ENCODE measurements around the gene WDR93.

Gene WDR93

DNA sequence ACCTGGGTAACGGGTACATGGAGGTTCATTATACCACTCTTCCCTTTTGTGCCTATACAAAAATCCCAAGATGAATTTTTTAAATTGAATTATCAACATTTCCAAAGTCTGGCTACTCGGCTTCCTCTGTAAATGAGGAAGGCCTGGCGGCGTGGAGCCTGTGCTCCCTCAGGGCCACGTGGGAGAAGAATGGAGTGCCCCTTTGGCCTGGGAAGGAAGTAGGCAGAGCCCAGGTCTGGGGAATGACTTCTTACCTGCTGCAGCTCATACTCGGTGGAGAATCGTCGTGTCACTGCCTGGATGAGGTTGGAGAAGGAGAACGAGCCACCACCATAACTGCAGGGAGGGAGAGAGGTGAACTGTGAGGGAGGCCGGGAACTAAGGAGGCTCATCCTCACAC lies 99.6 kb downstream of the WDR93 start:
- H3K4me3 ChIP-seq (ENCODE audit: control insufficient read depth, low read depth, low read length), result no peak overlapping the region
- TF ChIP-seq, protein P1, sequence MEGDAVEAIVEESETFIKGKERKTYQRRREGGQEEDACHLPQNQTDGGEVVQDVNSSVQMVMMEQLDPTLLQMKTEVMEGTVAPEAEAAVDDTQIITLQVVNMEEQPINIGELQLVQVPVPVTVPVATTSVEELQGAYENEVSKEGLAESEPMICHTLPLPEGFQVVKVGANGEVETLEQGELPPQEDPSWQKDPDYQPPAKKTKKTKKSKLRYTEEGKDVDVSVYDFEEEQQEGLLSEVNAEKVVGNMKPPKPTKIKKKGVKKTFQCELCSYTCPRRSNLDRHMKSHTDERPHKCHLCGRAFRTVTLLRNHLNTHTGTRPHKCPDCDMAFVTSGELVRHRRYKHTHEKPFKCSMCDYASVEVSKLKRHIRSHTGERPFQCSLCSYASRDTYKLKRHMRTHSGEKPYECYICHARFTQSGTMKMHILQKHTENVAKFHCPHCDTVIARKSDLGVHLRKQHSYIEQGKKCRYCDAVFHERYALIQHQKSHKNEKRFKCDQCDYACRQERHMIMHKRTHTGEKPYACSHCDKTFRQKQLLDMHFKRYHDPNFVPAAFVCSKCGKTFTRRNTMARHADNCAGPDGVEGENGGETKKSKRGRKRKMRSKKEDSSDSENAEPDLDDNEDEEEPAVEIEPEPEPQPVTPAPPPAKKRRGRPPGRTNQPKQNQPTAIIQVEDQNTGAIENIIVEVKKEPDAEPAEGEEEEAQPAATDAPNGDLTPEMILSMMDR (conservative IDR thresholded peaks at IDR 0.05; ENCODE audit: control insufficient read depth, insufficient read depth, low read depth, low read length), result no peak
- DNase-seq (ENCODE audit: low read depth), result no peak

DNA sequence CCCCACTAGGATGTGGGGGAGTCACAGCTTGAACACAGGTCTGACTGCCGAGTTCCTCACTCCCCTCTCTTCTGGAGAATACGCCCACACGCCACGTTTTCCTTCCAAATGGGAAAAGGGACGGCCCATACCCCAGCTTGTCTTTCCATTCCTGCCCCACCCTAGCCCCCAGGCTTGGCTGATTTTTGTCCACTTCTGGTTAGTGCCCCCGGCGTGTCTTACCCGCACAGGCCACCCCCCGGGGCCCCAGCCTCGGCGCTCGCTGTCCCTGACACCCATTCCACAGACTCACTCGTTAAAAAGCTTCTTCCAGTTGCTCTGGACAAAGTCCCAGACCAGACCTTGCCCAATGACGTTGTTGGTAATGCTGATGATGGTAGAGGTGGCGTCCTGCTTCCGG lies 100.0 kb downstream of the WDR93 start:
- no peak for DNase-seq (ENCODE audit: low read depth)
- no peak overlapping the region for H3K4me3 ChIP-seq (ENCODE audit: control insufficient read depth, low read depth, low read length)
- TF ChIP-seq, protein P1 (conservative IDR thresholded peaks at IDR 0.05; ENCODE audit: control insufficient read depth, insufficient read depth, low read depth, low read length), result no peak

DNA sequence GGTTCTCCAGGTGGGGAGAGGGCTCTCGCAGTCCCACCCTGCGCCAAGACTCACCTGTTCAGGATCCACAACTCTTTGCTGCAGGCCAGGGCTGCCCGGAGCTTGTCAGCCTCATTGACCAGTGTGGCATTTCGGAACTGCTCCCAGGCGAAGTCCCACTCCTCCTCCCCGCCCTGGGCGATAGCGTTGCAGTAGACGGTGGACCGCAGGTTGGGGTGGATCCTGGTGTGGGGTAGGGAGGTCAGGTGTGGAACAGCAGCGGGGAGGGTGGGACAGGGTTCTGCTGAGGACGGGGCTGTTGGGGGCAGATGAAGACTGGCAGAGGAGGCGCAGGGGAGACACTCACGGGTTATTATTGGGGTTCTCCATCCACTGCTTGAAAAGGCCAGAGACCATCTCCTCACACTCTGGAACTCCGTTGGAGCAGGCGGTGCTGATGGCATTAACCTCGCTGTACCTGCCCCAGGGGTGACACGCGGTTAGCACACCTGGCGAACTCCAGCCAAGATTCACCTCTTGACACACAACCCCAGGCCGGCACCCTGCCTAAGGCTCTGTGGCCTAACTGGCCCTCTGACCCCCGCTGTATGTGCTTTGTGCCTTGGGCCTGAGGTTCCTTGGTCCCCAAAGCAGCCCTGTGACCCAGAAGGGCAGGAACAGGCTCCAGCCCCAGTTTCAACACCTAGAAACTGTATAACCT lies 101.6 kb downstream of the WDR93 start:
- TF ChIP-seq, protein P1 (conservative IDR thresholded peaks at IDR 0.05; ENCODE audit: control insufficient read depth, insufficient read depth, low read depth, low read length), result no peak
- no peak overlapping the region for H3K4me3 ChIP-seq (ENCODE audit: control insufficient read depth, low read depth, low read length)
- DNase-seq (ENCODE audit: low read depth), result no peak
